OCI-LY1 (cell line): ENCODE data around the gene INSR.

Experiments
- H2AFZ ChIP-seq: fragments of 200-600 bp; sonication (generic), shearing (Covaris generic); 2 replicates; pipeline ENCODE4 v1.6.0; 2014; ENCODE audit warnings: antibody characterized with exemption, mild to moderate bottlenecking, low read length
- H3F3A ChIP-seq: fragments of 200-600 bp; sonication (generic), shearing (Covaris generic); 2 replicates; pipeline ENCODE4 v1.6.0; 2014; ENCODE audit warnings: mild to moderate bottlenecking, antibody characterized with exemption, low read length, moderate library complexity; ENCODE audit not compliant: insufficient read depth
- H3K27ac ChIP-seq: fragments of 200-600 bp; sonication (generic); 2 replicates; pipeline ENCODE4 v1.5.1; 2014; ENCODE audit warnings: low read length, mixed run types, mild to moderate bottlenecking, low read depth; ENCODE audit not compliant: poor library complexity, severe bottlenecking
- H3K27me3 ChIP-seq: fragments of 200-600 bp; sonication (generic); 2 replicates; pipeline ENCODE4 v1.6.0; 2014; ENCODE audit warnings: antibody characterized with exemption, mild to moderate bottlenecking, low read length, moderate library complexity; ENCODE audit not compliant: insufficient read depth
- H3K36me3 ChIP-seq: fragments of 200-600 bp; sonication (generic); 2 replicates; pipeline ENCODE4 v1.6.1; 2014; ENCODE audit warnings: mild to moderate bottlenecking, antibody characterized with exemption, low read length, moderate library complexity, mixed read lengths; ENCODE audit not compliant: insufficient read depth
- H3K4me1 ChIP-seq: fragments of 200-600 bp; sonication (generic); 2 replicates; pipeline ENCODE4 v1.5.1; 2014; ENCODE audit warnings: mild to moderate bottlenecking, low read length, moderate library complexity; ENCODE audit not compliant: insufficient read depth, severe bottlenecking
- H3K4me2 ChIP-seq: fragments of 200-600 bp; sonication (generic), shearing (Covaris generic); 2 replicates; pipeline ENCODE4 v1.6.1; 2014; ENCODE audit warnings: low read length
- H3K4me3 ChIP-seq: fragments of 200-600 bp; sonication (generic); 2 replicates; pipeline ENCODE4 v1.5.1; 2014; ENCODE audit warnings: low read length, low read depth, mild to moderate bottlenecking, mixed read lengths; ENCODE audit not compliant: poor library complexity, severe bottlenecking
- H3K79me2 ChIP-seq: fragments of 200-600 bp; shearing (Covaris generic); 2 replicates; pipeline ENCODE4 v1.6.1; 2016; ENCODE audit warnings: mixed run types, low read length, mixed read lengths; ENCODE audit not compliant: insufficient read depth
- H3K9ac ChIP-seq: fragments of 200-600 bp; sonication (generic), shearing (Covaris generic); 2 replicates; pipeline ENCODE4 v1.6.1; 2014; ENCODE audit warnings: mild to moderate bottlenecking, low read length, mixed read lengths
- H3K9me2 ChIP-seq: fragments of 200-600 bp; sonication (generic), shearing (Covaris generic); 2 replicates; pipeline ENCODE4 v1.6.1; 2014; ENCODE audit warnings: low read depth, mild to moderate bottlenecking, low read length, mixed read lengths
- H3K9me3 ChIP-seq: fragments of 200-600 bp; shearing (Covaris generic); 2 replicates; pipeline ENCODE4 v1.6.1; 2014; ENCODE audit warnings: low read length, mixed read lengths
- H4K20me1 ChIP-seq: fragments of 200-600 bp; sonication (generic), shearing (Covaris generic); 2 replicates; pipeline ENCODE4 v1.6.0; 2016; ENCODE audit warnings: mild to moderate bottlenecking, low read length; ENCODE audit not compliant: insufficient read depth
- EZH2 ChIP-seq: fragments of 200-600 bp; sonication (generic), shearing (Covaris generic); IDR thresholded peaks from 2 replicates; pipeline ENCODE4 v1.8.0; 2017; ENCODE audit warnings: borderline replicate concordance, mixed run types, mild to moderate bottlenecking, antibody characterized with exemption, low read length, moderate library complexity, mixed read lengths
- TF ChIP-seq, protein P1 (sequence below): fragments of 200-600 bp; sonication (generic), shearing (Covaris generic); IDR thresholded peaks from 2 replicates; pipeline ENCODE4 v1.5.1; 2017; ENCODE audit warnings: mild to moderate bottlenecking, antibody characterized with exemption, low read length, moderate library complexity, mixed read lengths

Gene INSR

GRCh38 chr19:7109678-7110289 lies 184.4 kb downstream of the INSR start:
- Histone ChIP-seq H3K4me1 (peaks cover 3% of the 10 kb centered on the region), H3K9me2 (no peaks in the 10 kb centered on the region), H2AFZ (no peak overlapping the region), H3K79me2 (no peaks in the 10 kb centered on the region), H3K27ac (no peak overlapping the region), H3K36me3 (no peaks in the 10 kb centered on the region; the same call in 1 of the 2 replicates), H4K20me1 (no peaks in the 10 kb centered on the region), H3K9me3 (peaks cover 5% of the 10 kb centered on the region; the same call in 1 of the 2 replicates), H3K9ac (no peak overlapping the region), H3K4me2 (no peak overlapping the region), H3K27me3 (peaks cover 6% of the 10 kb centered on the region; the same call in 1 of the 2 replicates), H3F3A (no peaks in the 10 kb centered on the region), H3K4me3 (no peak overlapping the region)
- TF ChIP-seq, protein P1, sequence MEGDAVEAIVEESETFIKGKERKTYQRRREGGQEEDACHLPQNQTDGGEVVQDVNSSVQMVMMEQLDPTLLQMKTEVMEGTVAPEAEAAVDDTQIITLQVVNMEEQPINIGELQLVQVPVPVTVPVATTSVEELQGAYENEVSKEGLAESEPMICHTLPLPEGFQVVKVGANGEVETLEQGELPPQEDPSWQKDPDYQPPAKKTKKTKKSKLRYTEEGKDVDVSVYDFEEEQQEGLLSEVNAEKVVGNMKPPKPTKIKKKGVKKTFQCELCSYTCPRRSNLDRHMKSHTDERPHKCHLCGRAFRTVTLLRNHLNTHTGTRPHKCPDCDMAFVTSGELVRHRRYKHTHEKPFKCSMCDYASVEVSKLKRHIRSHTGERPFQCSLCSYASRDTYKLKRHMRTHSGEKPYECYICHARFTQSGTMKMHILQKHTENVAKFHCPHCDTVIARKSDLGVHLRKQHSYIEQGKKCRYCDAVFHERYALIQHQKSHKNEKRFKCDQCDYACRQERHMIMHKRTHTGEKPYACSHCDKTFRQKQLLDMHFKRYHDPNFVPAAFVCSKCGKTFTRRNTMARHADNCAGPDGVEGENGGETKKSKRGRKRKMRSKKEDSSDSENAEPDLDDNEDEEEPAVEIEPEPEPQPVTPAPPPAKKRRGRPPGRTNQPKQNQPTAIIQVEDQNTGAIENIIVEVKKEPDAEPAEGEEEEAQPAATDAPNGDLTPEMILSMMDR = no peak
- no peak for TF ChIP-seq EZH2

GRCh38 chr19:7106711-7107657 lies 187.2 kb downstream of the INSR start:
- H3K9me3 ChIP-seq = no peaks in the 10 kb centered on the region
- H3K36me3 ChIP-seq = no peaks in the 10 kb centered on the region; the same call in 1 of the 2 replicates
- H4K20me1 ChIP-seq = no peaks in the 10 kb centered on the region
- H3K4me2 ChIP-seq = no peak overlapping the region
- no peak overlapping the region for H3K9ac ChIP-seq
- H3K27me3 ChIP-seq = no peaks in the 10 kb centered on the region
- H3K27ac ChIP-seq = no peak overlapping the region
- no peak overlapping the region for H2AFZ ChIP-seq
- H3K4me1 ChIP-seq = peaks cover 11% of the 10 kb centered on the region
- no peak overlapping the region for H3K4me3 ChIP-seq
- H3K79me2 ChIP-seq = no peaks in the 10 kb centered on the region
- TF ChIP-seq, protein P1 = no peak
- TF ChIP-seq EZH2 = no peak
- H3K9me2 ChIP-seq = no peaks in the 10 kb centered on the region
- H3F3A ChIP-seq = no peaks in the 10 kb centered on the region

DNA sequence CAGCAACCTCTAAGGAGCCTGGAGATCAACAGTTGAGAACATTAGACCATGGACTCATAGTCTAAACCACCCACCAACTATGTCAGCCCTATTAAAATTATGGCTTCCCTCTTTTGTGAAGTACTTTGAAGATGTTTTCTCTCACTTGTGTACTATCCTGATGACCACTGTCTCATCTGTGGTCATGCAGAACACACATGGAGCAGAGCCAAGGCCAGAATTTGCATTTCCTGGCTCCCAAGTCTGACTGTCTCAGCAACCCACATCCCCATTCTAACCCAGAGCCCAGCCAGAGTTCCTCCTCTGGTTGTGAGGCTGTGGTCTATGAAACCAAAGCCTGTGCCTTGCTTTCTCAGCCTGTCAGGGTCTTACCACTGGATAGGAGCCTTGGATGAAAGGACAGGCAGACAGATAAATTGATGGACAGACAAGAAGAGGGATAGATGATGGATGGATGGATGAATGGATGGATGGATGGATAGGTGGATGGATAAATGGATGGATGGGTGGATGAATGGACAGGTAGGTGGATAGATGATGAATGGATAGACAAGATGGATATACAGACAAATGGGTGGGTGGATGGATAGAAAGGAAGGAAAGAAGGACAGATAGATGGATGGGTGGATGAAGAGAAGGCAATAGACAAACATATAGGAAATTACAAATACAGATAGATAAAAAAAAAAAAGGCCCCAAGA lies 189.3 kb downstream of the INSR start:
- Histone ChIP-seq H3K9me3 (no peaks in the 10 kb centered on the region), H4K20me1 (no peaks in the 10 kb centered on the region), H2AFZ (no peak overlapping the region), H3K9me2 (no peaks in the 10 kb centered on the region), H3K27ac (no peak overlapping the region), H3K27me3 (no peaks in the 10 kb centered on the region), H3K4me2 (no peak overlapping the region), H3K9ac (no peak overlapping the region), H3F3A (no peaks in the 10 kb centered on the region), H3K79me2 (no peaks in the 10 kb centered on the region), H3K4me3 (no peak overlapping the region), H3K4me1 (peaks cover 18% of the 10 kb centered on the region), H3K36me3 (no peaks in the 10 kb centered on the region; the same call in 1 of the 2 replicates)
- TF ChIP-seq, protein P1 = no peak
- no peak for TF ChIP-seq EZH2
